ENCODE measurements around the gene PAOX.
"Not testable (repeated sequence)": the region's sequence is repeated elsewhere in the genome, so short reads cannot be mapped to it uniquely, and the experiment has no call there.

Gene PAOX

GRCh38 chr10:133421336-133422222 is 42.5 kb downstream of the PAOX start:
- H3K36me3 ChIP-seq = no peaks in the 10 kb centered on the region; the same call in 1 of the 2 replicates
- DNase-seq = no peak
- H3K27me3 ChIP-seq = peaks cover 10% of the 10 kb centered on the region
- no peak for TF ChIP-seq CTCF (IDR thresholded peaks at IDR 0.05; ENCODE audit: low read depth, low read length)
- H3K4me1 ChIP-seq = no peaks in the 10 kb centered on the region
- no peak overlapping the region for H3K4me3 ChIP-seq (ENCODE audit: low read depth, low read length)
- no peaks in the 10 kb centered on the region for H3K9me3 ChIP-seq

GRCh38 chr10:133422223-133422806 is 43.3 kb downstream of the PAOX start:
- Histone ChIP-seq H3K9me3 (no peaks in the 10 kb centered on the region), H3K4me1 (no peaks in the 10 kb centered on the region), H3K36me3 (no peaks in the 10 kb centered on the region; the same call in 1 of the 2 replicates), H3K27me3 (peaks cover 10% of the 10 kb centered on the region), H3K4me3 (ENCODE audit: low read depth, low read length) (no peak overlapping the region)
- no peak for DNase-seq
- TF ChIP-seq CTCF (IDR thresholded peaks at IDR 0.05; ENCODE audit: low read depth, low read length) = no peak

- Histone ChIP-seq H3K27me3 (peaks cover 10% of the 10 kb centered on the region), H3K9me3 (no peaks in the 10 kb centered on the region), H3K36me3 (no peaks in the 10 kb centered on the region; the same call in 1 of the 2 replicates), H3K4me1 (no peaks in the 10 kb centered on the region), H3K4me3 (ENCODE audit: low read depth, low read length) (no peak overlapping the region)
- no peak for DNase-seq
- no peak for TF ChIP-seq CTCF (IDR thresholded peaks at IDR 0.05; ENCODE audit: low read depth, low read length)
Measured at GRCh38 chr10:133422807-133423771, 44.0 kb downstream of the PAOX start.

GRCh38 chr10:133424102-133424501 is 45.0 kb downstream of the PAOX start:
- DNase-seq; H3K4me1 ChIP-seq; H3K9me3 ChIP-seq; H3K27me3 ChIP-seq; H3K4me3 ChIP-seq (ENCODE audit: low read depth, low read length); H3K36me3 ChIP-seq: not testable (repeated sequence)

- not testable (repeated sequence) for H3K4me3 ChIP-seq (ENCODE audit: low read depth, low read length); H3K36me3 ChIP-seq; H3K9me3 ChIP-seq; H3K4me1 ChIP-seq; DNase-seq; H3K27me3 ChIP-seq
Measured at GRCh38 chr10:133424601-133425000, 45.5 kb downstream of the PAOX start, which contains the start of gene SPRN. Gene SPRN (minus strand): TSS chr10:133424625. CDS start chr10:133423681, 944 bp downstream.

- DNase-seq = not testable (repeated sequence)
Measured at GRCh38 chr10:133429571-133429970, 50.5 kb downstream of the PAOX start.

GRCh38 chr10:133431888-133432613 is 53.0 kb downstream of the PAOX start:
- not testable (repeated sequence) for DNase-seq; H3K4me1 ChIP-seq; H3K4me3 ChIP-seq (ENCODE audit: low read depth, low read length); H3K36me3 ChIP-seq; H3K27me3 ChIP-seq; H3K9me3 ChIP-seq

More at GRCh38 chr10:133429571-133429970, 50.5 kb downstream of the PAOX start:
- not testable (repeated sequence) for H3K4me3 ChIP-seq (ENCODE audit: low read depth, low read length); H3K4me1 ChIP-seq; H3K27me3 ChIP-seq; H3K9me3 ChIP-seq; H3K36me3 ChIP-seq

- not testable (repeated sequence) for H3K4me1 ChIP-seq; H3K36me3 ChIP-seq; H3K9me3 ChIP-seq; DNase-seq; H3K27me3 ChIP-seq; H3K4me3 ChIP-seq (ENCODE audit: low read depth, low read length)
Measured at GRCh38 chr10:133432789-133433188, 53.7 kb downstream of the PAOX start.

Measured in BE2C (cell line).